ENCODE measurements around the gene MYL5. TPM values are rescaled to one million over a fixed set of nuclear protein-coding genes. Genes with fewer than 3 reads are reported as not detected.

The MYL5 gene
- total and polyA plus RNA-seq, 2 of the 13 experiments (the other 11 are each of a cell fraction or from before 2014, with no cell fraction given) = 6.5 to 16.0 TPM

DNA sequence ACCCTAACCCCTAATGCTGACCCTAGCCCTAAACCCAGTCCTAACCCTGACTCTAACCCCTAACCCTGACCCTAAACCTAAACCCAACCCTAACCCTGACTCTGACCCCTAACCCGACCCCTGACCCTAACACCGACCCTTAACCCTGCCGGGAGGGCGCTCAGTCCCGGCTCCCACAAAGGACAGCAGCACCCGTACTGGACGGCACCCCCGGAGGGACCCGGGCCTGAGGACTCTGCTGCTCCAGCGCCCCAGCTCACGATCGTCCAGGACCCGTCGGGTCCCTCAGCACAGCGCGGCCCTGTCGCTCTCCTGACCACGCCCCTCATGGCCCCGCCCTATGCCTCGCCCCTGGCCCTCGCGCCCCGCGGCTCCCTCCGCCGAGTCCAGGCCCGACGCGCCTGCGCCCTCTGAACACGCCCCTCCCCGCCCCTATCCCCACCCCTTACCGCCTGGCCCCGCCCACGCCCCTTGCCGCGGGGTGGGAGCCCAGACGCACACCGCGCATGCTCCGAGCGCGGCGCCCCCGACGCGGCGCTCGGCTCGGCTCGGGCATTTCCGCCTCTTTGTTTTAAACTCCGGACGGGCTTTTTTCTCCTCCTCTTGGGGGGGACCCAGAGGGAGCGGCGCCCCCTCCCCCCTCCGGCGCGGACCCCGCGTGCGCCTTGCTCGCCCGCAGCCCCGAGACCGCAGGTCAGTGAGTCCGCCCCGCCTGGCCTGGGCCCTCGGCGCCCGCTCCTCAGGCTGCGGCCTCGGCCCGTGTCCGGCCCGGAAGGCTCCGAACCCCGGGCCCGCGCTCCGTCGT, 31.1 kb downstream of the MYL5 start, which contains the start of gene PCGF3 (continued):
- TF ChIP-seq HNRNPK (IDR thresholded peaks at IDR 0.05; ENCODE audit: low read depth, low read length, poor library complexity, severe bottlenecking) (peak; percentile 83), NR2F6 (IDR thresholded peaks at IDR 0.05) (peak; percentile 75), NR2F6 (CRISPR knock-in tag; IDR thresholded peaks at IDR 0.05) (peak; percentile 38; the same call in 1 of the 2 replicates), YY1 (IDR thresholded peaks at IDR 0.05; ENCODE audit: insufficient read depth, insufficient replicate concordance, low read depth, low read length) (no peak), ZBTB3 (CRISPR knock-in tag; IDR thresholded peaks at IDR 0.05; ENCODE audit: borderline replicate concordance, low read depth) (no peak), HHEX (CRISPR knock-in tag; IDR thresholded peaks at IDR 0.05) (no peak), POLR2A (IDR thresholded peaks at IDR 0.05; ENCODE audit: insufficient read depth in 1 of 2, low read depth in 2 of 2, low read length in 2 of 2) (peak in 1 of 2 experiments; percentile 34; a peak in 1 of 4 replicates)
- TF ChIP-seq, protein P1, sequence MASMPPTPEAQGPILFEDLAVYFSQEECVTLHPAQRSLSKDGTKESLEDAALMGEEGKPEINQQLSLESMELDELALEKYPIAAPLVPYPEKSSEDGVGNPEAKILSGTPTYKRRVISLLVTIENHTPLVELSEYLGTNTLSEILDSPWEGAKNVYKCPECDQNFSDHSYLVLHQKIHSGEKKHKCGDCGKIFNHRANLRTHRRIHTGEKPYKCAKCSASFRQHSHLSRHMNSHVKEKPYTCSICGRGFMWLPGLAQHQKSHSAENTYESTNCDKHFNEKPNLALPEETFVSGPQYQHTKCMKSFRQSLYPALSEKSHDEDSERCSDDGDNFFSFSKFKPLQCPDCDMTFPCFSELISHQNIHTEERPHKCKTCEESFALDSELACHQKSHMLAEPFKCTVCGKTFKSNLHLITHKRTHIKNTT (CRISPR knock-in tag; IDR thresholded peaks at IDR 0.05) = no peak
- TF ChIP-seq, protein P2, sequence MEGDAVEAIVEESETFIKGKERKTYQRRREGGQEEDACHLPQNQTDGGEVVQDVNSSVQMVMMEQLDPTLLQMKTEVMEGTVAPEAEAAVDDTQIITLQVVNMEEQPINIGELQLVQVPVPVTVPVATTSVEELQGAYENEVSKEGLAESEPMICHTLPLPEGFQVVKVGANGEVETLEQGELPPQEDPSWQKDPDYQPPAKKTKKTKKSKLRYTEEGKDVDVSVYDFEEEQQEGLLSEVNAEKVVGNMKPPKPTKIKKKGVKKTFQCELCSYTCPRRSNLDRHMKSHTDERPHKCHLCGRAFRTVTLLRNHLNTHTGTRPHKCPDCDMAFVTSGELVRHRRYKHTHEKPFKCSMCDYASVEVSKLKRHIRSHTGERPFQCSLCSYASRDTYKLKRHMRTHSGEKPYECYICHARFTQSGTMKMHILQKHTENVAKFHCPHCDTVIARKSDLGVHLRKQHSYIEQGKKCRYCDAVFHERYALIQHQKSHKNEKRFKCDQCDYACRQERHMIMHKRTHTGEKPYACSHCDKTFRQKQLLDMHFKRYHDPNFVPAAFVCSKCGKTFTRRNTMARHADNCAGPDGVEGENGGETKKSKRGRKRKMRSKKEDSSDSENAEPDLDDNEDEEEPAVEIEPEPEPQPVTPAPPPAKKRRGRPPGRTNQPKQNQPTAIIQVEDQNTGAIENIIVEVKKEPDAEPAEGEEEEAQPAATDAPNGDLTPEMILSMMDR (CRISPR knock-in tag; IDR thresholded peaks at IDR 0.05) = peak; percentile 7; the same call in 1 of the 2 replicates
- TF ChIP-seq, protein P3, sequence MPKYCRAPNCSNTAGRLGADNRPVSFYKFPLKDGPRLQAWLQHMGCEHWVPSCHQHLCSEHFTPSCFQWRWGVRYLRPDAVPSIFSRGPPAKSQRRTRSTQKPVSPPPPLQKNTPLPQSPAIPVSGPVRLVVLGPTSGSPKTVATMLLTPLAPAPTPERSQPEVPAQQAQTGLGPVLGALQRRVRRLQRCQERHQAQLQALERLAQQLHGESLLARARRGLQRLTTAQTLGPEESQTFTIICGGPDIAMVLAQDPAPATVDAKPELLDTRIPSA (CRISPR knock-in tag; IDR thresholded peaks at IDR 0.05; ENCODE audit: borderline replicate concordance) = no peak
- TF ChIP-seq, protein P4, sequence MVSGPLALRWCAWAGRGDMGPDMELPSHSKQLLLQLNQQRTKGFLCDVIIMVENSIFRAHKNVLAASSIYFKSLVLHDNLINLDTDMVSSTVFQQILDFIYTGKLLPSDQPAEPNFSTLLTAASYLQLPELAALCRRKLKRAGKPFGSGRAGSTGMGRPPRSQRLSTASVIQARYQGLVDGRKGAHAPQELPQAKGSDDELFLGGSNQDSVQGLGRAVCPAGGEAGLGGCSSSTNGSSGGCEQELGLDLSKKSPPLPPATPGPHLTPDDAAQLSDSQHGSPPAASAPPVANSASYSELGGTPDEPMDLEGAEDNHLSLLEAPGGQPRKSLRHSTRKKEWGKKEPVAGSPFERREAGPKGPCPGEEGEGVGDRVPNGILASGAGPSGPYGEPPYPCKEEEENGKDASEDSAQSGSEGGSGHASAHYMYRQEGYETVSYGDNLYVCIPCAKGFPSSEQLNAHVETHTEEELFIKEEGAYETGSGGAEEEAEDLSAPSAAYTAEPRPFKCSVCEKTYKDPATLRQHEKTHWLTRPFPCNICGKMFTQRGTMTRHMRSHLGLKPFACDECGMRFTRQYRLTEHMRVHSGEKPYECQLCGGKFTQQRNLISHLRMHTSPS (CRISPR knock-in tag; IDR thresholded peaks at IDR 0.05; ENCODE audit: low read depth) = no peak
